ENCODE measurements around the gene PXMP4. TPM values are rescaled to one million over a fixed set of nuclear protein-coding genes. Genes with fewer than 3 reads are reported as not detected.

PXMP4 gene
- total and polyA plus RNA-seq, 2 of the 4 experiments (the other 2 are of a cell fraction) = 3.6 to 7.1 TPM

DNA sequence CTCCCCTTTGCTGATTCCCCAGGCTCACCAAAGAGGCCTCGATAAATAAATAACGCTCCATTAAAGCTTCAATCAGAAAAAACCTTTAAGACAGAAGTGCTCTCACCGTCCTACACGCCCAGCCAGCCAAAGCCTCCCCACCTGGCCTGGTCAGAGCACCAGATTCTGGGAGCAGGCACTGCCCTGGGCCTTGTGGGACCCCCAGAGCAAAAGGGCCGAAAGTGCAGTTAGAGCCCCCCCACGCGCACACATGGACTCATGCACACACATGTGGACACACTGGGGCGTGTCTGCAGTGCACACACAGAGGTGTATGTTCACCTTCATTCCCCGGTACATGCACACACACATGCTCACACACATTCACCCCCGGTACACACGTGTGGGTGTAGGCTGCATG, 44.0 kb downstream of the PXMP4 start:
- intact Hi-C loops (cut with micrococcal nuclease) = no loop called here
- H3K27ac ChIP-seq (ENCODE audit: insufficient read depth, low read length) = no peak overlapping the region
- no peak overlapping the region for H2AK9ac ChIP-seq (replicated peaks; ENCODE audit: low read depth, low read length, poor library complexity)
- no peak overlapping the region for H3K14ac ChIP-seq (replicated peaks; ENCODE audit: low read depth, low read length)
- H2BK120ac ChIP-seq (ENCODE audit: low read depth, low read length) = no peak overlapping the region
- no peak overlapping the region for H3K4me2 ChIP-seq (ENCODE audit: low read depth, low read length)
- no peak overlapping the region for H3K18ac ChIP-seq (ENCODE audit: low read depth, low read length)
- no TSS peak for BruUV-seq (replicated peaks)
- H4K5ac ChIP-seq (ENCODE audit: low read depth, low read length) = no peak overlapping the region
- ChIA-PET POLR2A (ENCODE audit: unreplicated experiment) (no interaction called here), CTCF (interaction anchor here (0.6 kb wide), 1 partner anchor 192 kb away, joined by 4 read pairs; no protein-coding TSS in a partner anchor)
- 97% methylated on average over 4 of the region's 11 CpGs; no CpG with 5 or more reads in 1 of the 2 experiments for WGBS, 2 experiments (ENCODE audit: extremely low coverage in 2 of 2, insufficient read length in 1 of 2)
- no peak overlapping the region for H3K9ac ChIP-seq (ENCODE audit: low read depth, low read length)
- no peaks in the 10 kb centered on the region for H3K27me3 ChIP-seq (ENCODE audit: control insufficient read depth, insufficient read depth, low read length)
- H3K4me1 ChIP-seq (ENCODE audit: control insufficient read depth, insufficient read depth, low read length) = peaks cover 29% of the 10 kb centered on the region
- no peak overlapping the region for H3K56ac ChIP-seq (ENCODE audit: extremely low read depth, insufficient read depth, low read length)
- no peak overlapping the region for H2BK5ac ChIP-seq (ENCODE audit: low read depth, low read length, poor library complexity, severe bottlenecking)
- no peak overlapping the region for H2BK15ac ChIP-seq (ENCODE audit: low read depth, low read length)
- H2AK5ac ChIP-seq (ENCODE audit: low read depth, low read length) = no peak overlapping the region
- no peak overlapping the region for H3K4ac ChIP-seq (ENCODE audit: low read depth, low read length)
- no peak overlapping the region for H2BK20ac ChIP-seq (ENCODE audit: low read depth, low read length)
- H3K9me1 ChIP-seq (ENCODE audit: insufficient read depth, low read length) = peaks cover 28% of the 10 kb centered on the region
- TF ChIP-seq POLR2A (IDR thresholded peaks at IDR 0.05; ENCODE audit: low read depth, low read length) (no peak), BHLHE40 (IDR thresholded peaks at IDR 0.05; ENCODE audit: low read depth, low read length) (no peak), MAZ (IDR thresholded peaks at IDR 0.05; ENCODE audit: borderline replicate concordance, low read depth, low read length) (no peak), FOS (IDR thresholded peaks at IDR 0.05; ENCODE audit: low read depth, low read length) (no peak), MXI1 (IDR thresholded peaks at IDR 0.05; ENCODE audit: borderline replicate concordance, low read depth, low read length) (no peak), RCOR1 (IDR thresholded peaks at IDR 0.05; ENCODE audit: insufficient replicate concordance, low read length) (no peak), RAD21 (IDR thresholded peaks at IDR 0.05; ENCODE audit: low read length) (no peak)
- TF ChIP-seq, protein P1, sequence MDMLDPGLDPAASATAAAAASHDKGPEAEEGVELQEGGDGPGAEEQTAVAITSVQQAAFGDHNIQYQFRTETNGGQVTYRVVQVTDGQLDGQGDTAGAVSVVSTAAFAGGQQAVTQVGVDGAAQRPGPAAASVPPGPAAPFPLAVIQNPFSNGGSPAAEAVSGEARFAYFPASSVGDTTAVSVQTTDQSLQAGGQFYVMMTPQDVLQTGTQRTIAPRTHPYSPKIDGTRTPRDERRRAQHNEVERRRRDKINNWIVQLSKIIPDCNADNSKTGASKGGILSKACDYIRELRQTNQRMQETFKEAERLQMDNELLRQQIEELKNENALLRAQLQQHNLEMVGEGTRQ (IDR thresholded peaks at IDR 0.05; ENCODE audit: low read depth, low read length) = no peak
- H2AFZ ChIP-seq (replicated peaks; ENCODE audit: low read length, poor library complexity) = no peak overlapping the region
- no peaks in the 10 kb centered on the region for H3K9me3 ChIP-seq (ENCODE audit: control insufficient read depth, insufficient read depth, low read length)
- H3K79me1 ChIP-seq (ENCODE audit: low read depth in 1 of 2, low read length in 2 of 2) = peaks cover 8 to 57% of the 10 kb centered on the region in 2 experiments; a peak in 3 of 4 replicates
- dilution Hi-C loops (cut with HindIII; ENCODE audit: low sequenced_read_pairs, unreplicated experiment) = no loop called here
- H4K8ac ChIP-seq (ENCODE audit: low read depth in 2 of 2, low read length in 2 of 2) = no peak overlapping the region
- ATAC-seq (ENCODE audit: low read depth) = no peak
- no peak overlapping the region for H3K4me3 ChIP-seq (ENCODE audit: insufficient read depth, low read depth, low read length)
- H3K23ac ChIP-seq (ENCODE audit: low read depth, low read length) = no peak overlapping the region
- DNase-seq = no peak
- in situ Hi-C loops (cut with MboI; ENCODE audit: low sequenced_read_pairs) = no loop called here
- H4K20me1 ChIP-seq (ENCODE audit: insufficient read depth, low read length) = peaks cover 31% of the 10 kb centered on the region
- H4K91ac ChIP-seq (ENCODE audit: insufficient read depth, low read depth, low read length) = no peak overlapping the region
- H3K36me3 ChIP-seq (ENCODE audit: control insufficient read depth, insufficient read depth, low read length) = peaks cover 1% of the 10 kb centered on the region; the same call in 1 of the 2 replicates
